Stimulated activated CD4-positive, alpha-beta T cell treated with anti-CD3 and anti-CD28 coated beads, Interleukin-12 subunit alpha, Interleukin-12 subunit beta, amount 100 ng/mL, for 48 hours (primary cell): ENCODE results near the gene CFAP61.

Experiments used
- DNase-seq, 3 donors: peaks; one replicate each; pipeline ENCODE4 v3.0.0-alpha.2; 2020; ENCODE audit warnings: low read depth in 2 of 3, low spot score in 1 of 3

CFAP61 gene

GRCh38 chr20:20359628-20360027 is 307.3 kb downstream of the CFAP61 start:
- DNase-seq = no peak

- no peak for DNase-seq
Measured at GRCh38 chr20:20360464-20360863, 308.1 kb downstream of the CFAP61 start.

- no peak for DNase-seq
Measured at GRCh38 chr20:20362774-20363433, 310.6 kb downstream of the CFAP61 start.

- DNase-seq = no peak
Measured at GRCh38 chr20:20363434-20363798, 311.1 kb downstream of the CFAP61 start.

GRCh38 chr20:20363799-20364592 is 311.7 kb downstream of the CFAP61 start:
- no peak for DNase-seq

GRCh38 chr20:20364593-20365479 is 312.5 kb downstream of the CFAP61 start:
- DNase-seq = no peak

GRCh38 chr20:20365480-20366161 is 313.3 kb downstream of the CFAP61 start:
- no peak for DNase-seq

GRCh38 chr20:20366551-20366875 is 314.2 kb downstream of the CFAP61 start:
- DNase-seq = no peak

GRCh38 chr20:20366876-20367574 is 314.7 kb downstream of the CFAP61 start:
- no peak for DNase-seq

- DNase-seq = peak in 2 of 3 donors; percentile 39 to 40
Measured at GRCh38 chr20:20367575-20368417, 315.5 kb downstream of the CFAP61 start, which contains the start of gene INSM1. TSS of gene INSM1 (plus strand) at chr20:20368104. CDS start at chr20:20368268, 164 bp downstream.

- no peak for DNase-seq
Measured at GRCh38 chr20:20368418-20369249, 316.3 kb downstream of the CFAP61 start.

- no peak for DNase-seq
Measured at GRCh38 chr20:20369250-20370093, 317.1 kb downstream of the CFAP61 start.

- DNase-seq = no peak
Measured at GRCh38 chr20:20370094-20370575, 317.8 kb downstream of the CFAP61 start.

- DNase-seq = no peak
Measured at GRCh38 chr20:20371083-20371482, 318.8 kb downstream of the CFAP61 start.

GRCh38 chr20:20371681-20372080 is 319.3 kb downstream of the CFAP61 start:
- no peak for DNase-seq

- DNase-seq = no peak
Measured at GRCh38 chr20:20373091-20373571, 320.8 kb downstream of the CFAP61 start.

GRCh38 chr20:20375862-20376261 is 323.5 kb downstream of the CFAP61 start:
- DNase-seq = no peak
